D721Med (cell line): ENCODE results near the gene MAP3K4.

Experiments used
- DNase-seq: peaks from one replicate; pipeline ENCODE4 v3.0.0; 2011; ENCODE audit warnings: low spot score; ENCODE audit not compliant: insufficient read length
- FAIRE-seq: peaks from 2 replicates; lab custom pipeline; 2011; peaks lifted over from hg19 to GRCh38; lab: Jason Lieb, UNC
- CTCF ChIP-seq: IDR thresholded peaks from 2 replicates; pipeline ENCODE4 v1.5.1; 2012; ENCODE audit warnings: mild to moderate bottlenecking, control low read depth; ENCODE audit not compliant: insufficient read depth; ENCODE audit errors: missing control alignments

MAP3K4 gene

GRCh38 chr6:161163466-161164181, 172.1 kb downstream of the MAP3K4 start:
- FAIRE-seq (no peak), DNase-seq (no peak)
- TF ChIP-seq CTCF, result no peak

GRCh38 chr6:161164182-161164625, 172.6 kb downstream of the MAP3K4 start:
- TF ChIP-seq CTCF, result no peak
- FAIRE-seq, result no peak

GRCh38 chr6:161166176-161166575, 174.6 kb downstream of the MAP3K4 start:
- TF ChIP-seq CTCF, result no peak
- FAIRE-seq (no peak), DNase-seq (no peak)

More at GRCh38 chr6:161164182-161164625, 172.6 kb downstream of the MAP3K4 start:
- DNase-seq, result no peak

GRCh38 chr6:161166677-161167076, 175.1 kb downstream of the MAP3K4 start:
- FAIRE-seq, result no peak
- TF ChIP-seq CTCF, result no peak

More at GRCh38 chr6:161166677-161167076, 175.1 kb downstream of the MAP3K4 start:
- no peak for DNase-seq
